Right lobe of liver (tissue), 6 donors: ENCODE data around the gene RBMS3. TPM values are rescaled to one million over a fixed set of nuclear protein-coding genes. Genes with fewer than 3 reads are reported as not detected.
A peak's percentile ranks its signal among the peaks of the same experiment; 100 is the strongest.

Experiments
- ATAC-seq, 4 donors: fragments of 200-7000 bp; cut with Tn5 transposase; one replicate each; pipeline ENCODE4 v1.9.1; 2020; ENCODE audit warnings: mild to moderate bottlenecking in 4 of 4, moderate library complexity in 4 of 4
- DNase-seq, 3 donors: peaks; one replicate each; pipeline ENCODE4 v3.0.0-alpha.2; 2020
- H3K27ac ChIP-seq, 3 donors: fragments of 200-600 bp; one replicate each; pipeline ENCODE4 v1.8.0; 2022
- H3K27me3 ChIP-seq, 2 donors: fragments of 200-600 bp; one replicate each; pipeline ENCODE4 v1.8.0; 2022
- H3K36me3 ChIP-seq, 4 donors: fragments of 200-600 bp; sonication (generic) in 1 of 4; one replicate each; pipeline versions ENCODE4 v1.5.1 to v1.8.0; 2017 to 2022; ENCODE audit warnings: control low read depth in 1 of 4
- H3K4me1 ChIP-seq, 4 donors: fragments of 200-600 bp; sonication (generic) in 1 of 4; one replicate each; pipeline versions ENCODE4 v1.5.1 to v1.8.0; 2017 to 2022; ENCODE audit warnings: control low read depth in 1 of 4
- H3K4me3 ChIP-seq, 3 donors: fragments of 200-600 bp; one replicate each; pipeline ENCODE4 v1.8.0; 2022
- H3K9me3 ChIP-seq, 4 donors: fragments of 200-600 bp; sonication (generic) in 1 of 4; one replicate each; pipeline versions ENCODE4 v1.5.1 to v1.8.0; 2017 to 2022; ENCODE audit warnings: control low read depth in 1 of 4
- CTCF ChIP-seq, 4 donors: fragments of 200-600 bp in 3 of 4; fragments of 450-650 bp in 1 of 4; IDR thresholded peaks; one replicate each; pipeline versions ENCODE4 v1.5.1 to v1.8.0; 2016 to 2022; ENCODE audit warnings: antibody characterized with exemption in 4 of 4, mild to moderate bottlenecking in 2 of 4
- POLR2A ChIP-seq: fragments of 450-650 bp; IDR thresholded peaks from one replicate; pipeline ENCODE4 v1.6.1; 2017; ENCODE audit warnings: antibody characterized with exemption, mild to moderate bottlenecking
- WGBS: methylation state at CpG from one replicate; pipeline ENCODE4 v1.1.6; 2018; ENCODE audit warnings: low coverage, low lambda C conversion rate; ENCODE audit not compliant: insufficient coverage; ENCODE audit errors: missing lambda C conversion rate; 5-methylcytosine and 5-hydroxymethylcytosine counted together
- intact Hi-C, 2 donors: fragments of 100-400 bp; cut with DNase I; formaldehyde crosslinking; loops; one replicate each; pipeline versions ENCODE4 v1.11.2 to v1.14.1; 2022
- total RNA-seq, 6 experiments: library from RNA; depleted of rRNA in 2 of 6; stranded (reverse); fragments of >200 nt in 2 of 6; fragmentation: NEBNext Ultra II Directional in 3 of 6; extraction: Animal tissue kit (Norgen Biotek cat#: 25700) in 3 of 6; gene quantifications; one replicate each; pipeline versions ENCODE4 v1.1.0 to v1.2.4, GENCODE V29; 2016 to 2023
- donor health status: DM: no; HTN: yes; CAD: no.
- donor health status: DM: no; HTN: no; CAD: no.
- donor health status: DM: no; HTN: no; CAD: no.
- donor health status: DM: no; HTN: yes; CAD: no.
- donor health status: DM: no; HTN: yes; CAD: no.

The RBMS3 gene
- total RNA-seq, 6 experiments from 2014 or later, result 6.3 to 11.5 (median 8.3) TPM

DNA sequence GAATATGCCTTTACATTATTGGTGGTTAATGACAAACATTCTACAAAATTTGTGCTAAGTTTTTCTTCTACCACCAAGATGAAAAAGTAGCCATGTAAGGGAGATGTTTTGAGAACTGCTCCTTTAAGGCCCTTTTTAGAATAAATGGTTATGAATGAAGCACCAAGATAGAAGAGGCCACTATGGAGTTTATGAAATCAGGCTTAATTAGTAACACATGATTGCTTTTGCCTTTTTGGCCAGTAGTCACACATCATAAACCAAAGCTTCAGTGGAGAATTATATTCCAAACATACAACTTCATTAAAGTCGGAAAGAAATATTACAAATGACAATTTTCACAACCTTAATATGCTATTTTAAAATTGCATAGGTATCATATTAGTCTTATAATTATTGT is 331.7 kb downstream of the RBMS3 start:
- Histone ChIP-seq H3K36me3 (no peaks in the 10 kb centered on the region), H3K27ac (no peak overlapping the region), H3K4me3 (no peak overlapping the region), H3K9me3 (no peaks in the 10 kb centered on the region), H3K4me1 (no peaks in the 10 kb centered on the region), H3K27me3 (no peaks in the 10 kb centered on the region)
- WGBS, result 63% methylated on average over 1 of the region's 1 CpG
- no peak for ATAC-seq
- TF ChIP-seq CTCF (IDR thresholded peaks at IDR 0.05) (no peak), POLR2A (no peak)
- intact Hi-C loops, result no loop called here
- DNase-seq, result no peak

DNA sequence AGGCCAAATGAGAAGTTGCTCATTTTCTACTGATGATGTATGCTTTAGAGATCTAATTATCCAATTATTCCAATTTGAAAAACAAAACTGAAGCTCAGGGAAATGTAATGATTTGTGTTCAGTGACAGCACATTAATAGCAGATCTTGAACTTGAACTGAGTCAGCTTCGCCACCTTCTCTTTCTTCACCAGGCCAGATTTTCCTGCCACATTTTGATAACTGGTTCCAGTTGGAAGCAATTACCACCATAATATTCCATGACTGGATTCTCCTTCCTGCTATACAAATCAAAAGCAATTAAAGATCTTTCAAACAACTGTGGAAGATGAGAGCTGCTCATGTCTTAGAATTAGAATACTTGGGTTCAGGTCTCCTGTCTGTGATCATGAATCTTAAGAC is 334.1 kb downstream of the RBMS3 start:
- TF ChIP-seq CTCF (IDR thresholded peaks at IDR 0.05), result no peak
- no peak for TF ChIP-seq POLR2A
- Histone ChIP-seq H3K27me3 (no peaks in the 10 kb centered on the region), H3K4me1 (no peaks in the 10 kb centered on the region), H3K36me3 (no peaks in the 10 kb centered on the region), H3K27ac (no peak overlapping the region), H3K4me3 (no peak overlapping the region), H3K9me3 (no peaks in the 10 kb centered on the region)
- WGBS, result 64% methylated on average over 1 of the region's 1 CpG
- intact Hi-C loops, result no loop called here
- DNase-seq (no peak), ATAC-seq (no peak)

GRCh38 chr3:29618395-29619282 is 337.8 kb downstream of the RBMS3 start:
- ATAC-seq, result peak; percentile 16 to 60 (median 42)
- H3K36me3 ChIP-seq, result no peaks in the 10 kb centered on the region
- H3K27me3 ChIP-seq, result no peaks in the 10 kb centered on the region
- H3K9me3 ChIP-seq, result no peaks in the 10 kb centered on the region
- no peak for DNase-seq
- H3K4me3 ChIP-seq, result no peak overlapping the region
- WGBS, result 54% methylated on average over 10 of the region's 10 CpGs
- TF ChIP-seq POLR2A (no peak), CTCF (IDR thresholded peaks at IDR 0.05) (no peak)
- intact Hi-C loops, result no loop called here
- H3K27ac ChIP-seq, result no peak overlapping the region
- H3K4me1 ChIP-seq, result no peaks in the 10 kb centered on the region

DNA sequence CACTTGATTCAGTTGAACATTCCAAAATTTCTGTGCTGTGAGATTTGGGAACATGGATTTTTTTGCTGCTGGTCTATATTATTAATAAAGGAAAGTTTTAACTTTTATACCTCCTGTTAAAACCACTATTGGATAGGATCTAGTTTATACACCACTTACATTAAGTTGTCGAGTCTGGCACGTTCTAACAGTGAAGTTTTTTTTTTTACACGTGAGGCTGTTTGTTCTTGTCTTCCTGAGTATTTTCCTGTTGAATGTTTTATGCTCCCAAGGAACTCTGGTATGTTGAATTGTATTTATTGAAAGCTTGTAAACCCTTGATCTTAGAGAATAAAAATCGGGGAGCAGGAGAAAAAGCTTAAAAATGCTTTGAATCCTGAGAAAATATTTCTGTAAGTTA is 338.8 kb downstream of the RBMS3 start:
- DNase-seq (no peak), ATAC-seq (no peak)
- no peak overlapping the region for H3K4me3 ChIP-seq
- no peaks in the 10 kb centered on the region for H3K4me1 ChIP-seq
- intact Hi-C loops, result no loop called here
- H3K9me3 ChIP-seq, result no peaks in the 10 kb centered on the region
- no peaks in the 10 kb centered on the region for H3K36me3 ChIP-seq
- no peak overlapping the region for H3K27ac ChIP-seq
- TF ChIP-seq POLR2A (no peak), CTCF (IDR thresholded peaks at IDR 0.05) (no peak)
- WGBS, result 51% methylated on average over 4 of the region's 4 CpGs
- H3K27me3 ChIP-seq, result no peaks in the 10 kb centered on the region
